ENCODE measurements around the gene FAM13C. TPM values are rescaled to one million over a fixed set of nuclear protein-coding genes. Genes with fewer than 3 reads are reported as not detected.

Gene FAM13C
- polyA plus RNA-seq, 1 donor = 27.4 TPM

GRCh38 chr10:59361663-59362143 lies 646 bp downstream of the FAM13C start:
- DNase-seq (ENCODE audit: low read depth) = no peak

- DNase-seq (ENCODE audit: low read depth) = no peak
Measured at GRCh38 chr10:59360605-59361405, 1.5 kb downstream of the FAM13C start.

GRCh38 chr10:59358576-59358975 lies 3.8 kb downstream of the FAM13C start:
- no peak for DNase-seq (ENCODE audit: low read depth)

GRCh38 chr10:59354434-59354833 lies 7.9 kb downstream of the FAM13C start:
- no peak for DNase-seq (ENCODE audit: low read depth)

GRCh38 chr10:59350558-59350957 lies 11.8 kb downstream of the FAM13C start:
- DNase-seq (ENCODE audit: low read depth) = no peak

- peak; percentile 65 for DNase-seq (ENCODE audit: low read depth)
Measured at GRCh38 chr10:59346321-59346720, 16.0 kb downstream of the FAM13C start.

- no peak for DNase-seq (ENCODE audit: low read depth)
Measured at GRCh38 chr10:59342723-59343122, 19.6 kb downstream of the FAM13C start.

GRCh38 chr10:59342000-59342399 lies 20.3 kb downstream of the FAM13C start:
- DNase-seq (ENCODE audit: low read depth) = no peak

GRCh38 chr10:59340285-59340684 lies 22.1 kb downstream of the FAM13C start:
- DNase-seq (ENCODE audit: low read depth) = no peak

GRCh38 chr10:59339351-59339750 lies 23.0 kb downstream of the FAM13C start:
- no peak for DNase-seq (ENCODE audit: low read depth)

- peak; percentile 48 for DNase-seq (ENCODE audit: low read depth)
Measured at GRCh38 chr10:59337201-59337652, 25.1 kb downstream of the FAM13C start.

- DNase-seq (ENCODE audit: low read depth) = peak; percentile 98
Measured at GRCh38 chr10:59336632-59337031, 25.7 kb downstream of the FAM13C start.

- DNase-seq (ENCODE audit: low read depth) = no peak
Measured at GRCh38 chr10:59335497-59335896, 26.9 kb downstream of the FAM13C start.

- DNase-seq (ENCODE audit: low read depth) = no peak
Measured at GRCh38 chr10:59333701-59334100, 28.6 kb downstream of the FAM13C start.

GRCh38 chr10:59332581-59332980 lies 29.8 kb downstream of the FAM13C start:
- no peak for DNase-seq (ENCODE audit: low read depth)

GRCh38 chr10:59331661-59332060 lies 30.7 kb downstream of the FAM13C start:
- DNase-seq (ENCODE audit: low read depth) = no peak

- DNase-seq (ENCODE audit: low read depth) = no peak
Measured at GRCh38 chr10:59325116-59325515, 37.2 kb downstream of the FAM13C start.

GRCh38 chr10:59324597-59324996 lies 37.8 kb downstream of the FAM13C start:
- no peak for DNase-seq (ENCODE audit: low read depth)

- DNase-seq (ENCODE audit: low read depth) = no peak
Measured at GRCh38 chr10:59323831-59324401, 38.4 kb downstream of the FAM13C start.

GRCh38 chr10:59323036-59323459 lies 39.3 kb downstream of the FAM13C start:
- DNase-seq (ENCODE audit: low read depth) = no peak

GRCh38 chr10:59322131-59322530 lies 40.2 kb downstream of the FAM13C start:
- DNase-seq (ENCODE audit: low read depth) = no peak

GRCh38 chr10:59320355-59320754 lies 42.0 kb downstream of the FAM13C start:
- DNase-seq (ENCODE audit: low read depth) = no peak

GRCh38 chr10:59319854-59320253 lies 42.5 kb downstream of the FAM13C start:
- DNase-seq (ENCODE audit: low read depth) = no peak

All from forelimb muscle (tissue), 1 donor.